ENCODE measurements around the gene SNUPN. TPM values are rescaled to one million over a fixed set of nuclear protein-coding genes. Genes with fewer than 3 reads are reported as not detected.
"Not testable (repeated sequence)": the region's sequence is repeated elsewhere in the genome, so short reads cannot be mapped to it uniquely, and the experiment has no call there.

The SNUPN gene
- total RNA-seq, 2 experiments from 2014 or later = 41.9 to 44.1 TPM

DNA sequence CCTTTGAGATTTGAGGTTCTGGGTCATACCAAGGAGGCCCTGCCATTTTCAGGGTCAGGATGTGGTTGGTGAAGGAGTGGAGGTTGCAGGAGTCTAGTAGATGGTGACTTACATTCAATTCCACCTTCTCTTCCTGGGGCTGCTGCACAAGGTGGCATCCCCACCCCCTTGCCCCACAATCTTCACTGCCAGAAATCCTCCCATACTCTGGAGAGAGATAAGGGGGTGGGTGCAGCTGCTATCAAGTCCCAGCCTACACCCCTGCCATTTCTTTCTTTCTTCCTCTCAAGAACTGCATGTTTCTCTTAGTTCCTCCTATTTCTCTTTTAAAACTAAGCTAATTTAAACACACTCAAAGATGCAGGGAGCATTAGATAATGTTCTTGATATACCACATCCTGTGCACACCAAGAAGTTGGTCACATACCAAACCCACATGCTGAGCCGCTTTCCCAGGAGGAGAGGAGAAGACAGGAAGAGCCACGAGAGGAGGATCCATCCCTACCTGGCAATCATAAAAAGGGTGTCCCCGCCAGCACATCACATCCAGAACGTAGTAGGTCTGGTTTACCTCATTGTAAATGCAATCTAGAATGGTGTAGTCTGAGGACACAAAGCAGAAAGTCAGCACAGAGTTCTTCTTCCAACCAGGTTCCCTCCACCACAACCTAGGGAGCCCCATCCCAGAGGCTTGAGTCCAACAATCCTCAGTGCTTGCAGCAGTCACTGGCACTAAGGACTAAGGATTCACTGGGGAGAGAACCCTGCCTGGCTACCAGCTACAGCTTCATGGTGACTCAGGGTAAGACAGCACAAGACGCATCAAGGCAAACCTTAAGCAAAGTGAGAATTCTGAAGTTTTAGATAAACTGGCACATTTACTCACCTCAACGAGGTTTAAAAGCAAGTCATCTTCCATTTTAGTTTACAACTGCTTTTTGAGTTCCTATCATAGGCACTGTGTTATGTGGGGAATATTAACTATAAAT lies 18.5 kb downstream of the SNUPN start:
- peak; percentile 61 for DNase-seq
- Mint-ChIP-seq H3K9me3 (no peaks in the 10 kb centered on the region), H3K4me1 (peaks cover 51% of the 10 kb centered on the region), H3K36me3 (ENCODE audit: low read depth) (peaks cover 52% of the 10 kb centered on the region), H3K27ac (peak overlapping the region; percentile 97), H3K4me3 (peak overlapping the region; percentile 47), H3K27me3 (no peaks in the 10 kb centered on the region)
- POLR2A ChIA-PET = interaction anchor here (0.6 to 1.4 kb wide), 6 partner anchors 13 to 1610 kb away, joined by 3 to 4 read pairs (median 3); partner anchors contain the start of genes IMP3, MAN2C1 and SNUPN
- CTCF ChIA-PET = interaction anchor here (0.7 to 2.6 kb wide), 9 partner anchors 9 to 153 kb away, joined by 3 to 16 read pairs (median 4); partner anchors contain the start of gene PTPN9

GRCh38 chr15:75606026-75606425 lies 19.5 kb downstream of the SNUPN start:
- H3K36me3 Mint-ChIP-seq (ENCODE audit: low read depth) = peaks cover 55% of the 10 kb centered on the region
- ChIA-PET CTCF (interaction anchor here (1.7 to 2.6 kb wide), 2 partner anchors 8 to 15 kb away, joined by 4 to 16 read pairs; no protein-coding TSS in a partner anchor), POLR2A (interaction anchor here (0.7 to 1.4 kb wide), 4 partner anchors 19 to 238 kb away, joined by 3 to 4 read pairs (median 3); partner anchors contain the start of genes IMP3, MAN2C1 and SNUPN)
- H3K9me3 Mint-ChIP-seq = no peaks in the 10 kb centered on the region
- H3K27me3 Mint-ChIP-seq = no peaks in the 10 kb centered on the region
- H3K4me1 Mint-ChIP-seq = peaks cover 56% of the 10 kb centered on the region
- no peak for DNase-seq
- peak overlapping the region; percentile 47 for H3K4me3 Mint-ChIP-seq
- peak overlapping the region; percentile 97 for H3K27ac Mint-ChIP-seq

GRCh38 chr15:75599401-75599800 lies 26.1 kb downstream of the SNUPN start:
- Mint-ChIP-seq H3K9me3 (no peaks in the 10 kb centered on the region), H3K27ac (no peak overlapping the region), H3K4me3 (no peak overlapping the region), H3K4me1 (peaks cover 40% of the 10 kb centered on the region), H3K36me3 (ENCODE audit: low read depth) (peaks cover 49% of the 10 kb centered on the region), H3K27me3 (no peaks in the 10 kb centered on the region)
- CTCF ChIA-PET = interaction anchor here (0.7 to 3.1 kb wide), 2 partner anchors 8 to 21 kb away, joined by 3 to 16 read pairs; no protein-coding TSS in a partner anchor
- POLR2A ChIA-PET = no interaction called here
- no peak for DNase-seq

DNA sequence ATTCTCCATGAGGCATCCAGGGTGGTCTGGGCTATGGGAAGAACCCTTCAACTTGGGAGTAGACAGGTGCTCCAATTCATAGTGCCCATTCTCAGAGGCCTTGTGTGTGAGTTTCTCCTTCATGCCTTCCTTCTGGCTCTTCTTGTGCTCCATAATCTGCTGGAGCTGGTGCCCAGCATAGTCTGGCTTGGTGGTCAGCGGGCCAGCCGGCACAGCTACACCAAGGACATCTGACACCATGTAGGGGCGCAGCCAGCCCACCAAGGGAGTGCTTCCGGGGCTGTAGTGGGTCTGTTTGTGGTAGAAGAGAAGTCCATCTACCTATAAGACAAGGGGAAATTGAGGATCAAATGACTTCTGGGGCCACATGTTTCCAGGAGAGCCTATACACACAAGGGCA lies 27.2 kb downstream of the SNUPN start:
- no peak overlapping the region for H3K4me3 Mint-ChIP-seq
- ChIA-PET POLR2A (no interaction called here), CTCF (interaction anchor here (0.7 to 3.1 kb wide), 9 partner anchors 9 to 1939 kb away, joined by 3 to 16 read pairs (median 3); partner anchors contain the start of genes IMP3 and SNX33)
- no peaks in the 10 kb centered on the region for H3K27me3 Mint-ChIP-seq
- DNase-seq = no peak
- peaks cover 45% of the 10 kb centered on the region for H3K36me3 Mint-ChIP-seq (ENCODE audit: low read depth)
- peak overlapping the region; percentile 90 for H3K27ac Mint-ChIP-seq
- H3K9me3 Mint-ChIP-seq = no peaks in the 10 kb centered on the region
- H3K4me1 Mint-ChIP-seq = peaks cover 40% of the 10 kb centered on the region

DNA sequence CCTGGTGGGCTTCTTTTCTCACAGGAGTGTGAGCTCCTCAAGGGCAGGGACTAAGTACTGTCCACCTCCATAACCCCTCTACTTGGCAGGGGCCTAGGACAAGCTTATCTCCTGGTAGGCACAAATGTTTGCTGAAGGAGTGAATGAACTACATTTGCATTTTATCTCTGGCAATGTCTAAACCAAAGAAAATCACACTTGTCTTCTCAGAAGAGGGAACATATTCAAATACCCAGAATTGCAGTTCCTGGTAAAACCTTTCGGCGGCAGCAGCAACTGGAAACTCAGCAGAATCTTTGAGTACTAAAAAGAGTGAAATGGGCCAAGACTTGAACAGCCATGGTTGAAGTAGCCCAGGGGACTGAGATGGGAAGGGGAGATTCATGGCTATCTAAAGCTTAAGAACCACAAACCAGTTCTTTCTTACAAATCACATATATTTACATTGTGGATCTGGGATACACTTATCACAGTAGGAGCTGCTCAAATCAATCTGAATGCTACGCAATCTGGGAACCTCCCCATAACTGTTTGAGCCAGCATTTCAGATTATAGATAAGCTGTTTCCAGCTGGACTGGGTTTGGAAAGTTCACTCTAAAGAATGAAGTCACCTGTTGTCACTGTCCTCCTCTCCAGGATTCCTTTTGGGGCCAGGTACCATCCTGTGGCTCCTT lies 27.7 kb downstream of the SNUPN start:
- Mint-ChIP-seq H3K9me3 (no peaks in the 10 kb centered on the region), H3K36me3 (ENCODE audit: low read depth) (peaks cover 45% of the 10 kb centered on the region), H3K27ac (peak overlapping the region; percentile 90), H3K4me3 (peak overlapping the region; percentile 53), H3K27me3 (no peaks in the 10 kb centered on the region), H3K4me1 (peaks cover 40% of the 10 kb centered on the region)
- CTCF ChIA-PET = interaction anchor here (0.9 to 3.1 kb wide), 14 partner anchors 9 to 144 kb away, joined by 3 to 16 read pairs (median 3); partner anchors contain the start of genes IMP3, PTPN9 and SNX33
- POLR2A ChIA-PET = no interaction called here
- DNase-seq = peak; percentile 69

DNA sequence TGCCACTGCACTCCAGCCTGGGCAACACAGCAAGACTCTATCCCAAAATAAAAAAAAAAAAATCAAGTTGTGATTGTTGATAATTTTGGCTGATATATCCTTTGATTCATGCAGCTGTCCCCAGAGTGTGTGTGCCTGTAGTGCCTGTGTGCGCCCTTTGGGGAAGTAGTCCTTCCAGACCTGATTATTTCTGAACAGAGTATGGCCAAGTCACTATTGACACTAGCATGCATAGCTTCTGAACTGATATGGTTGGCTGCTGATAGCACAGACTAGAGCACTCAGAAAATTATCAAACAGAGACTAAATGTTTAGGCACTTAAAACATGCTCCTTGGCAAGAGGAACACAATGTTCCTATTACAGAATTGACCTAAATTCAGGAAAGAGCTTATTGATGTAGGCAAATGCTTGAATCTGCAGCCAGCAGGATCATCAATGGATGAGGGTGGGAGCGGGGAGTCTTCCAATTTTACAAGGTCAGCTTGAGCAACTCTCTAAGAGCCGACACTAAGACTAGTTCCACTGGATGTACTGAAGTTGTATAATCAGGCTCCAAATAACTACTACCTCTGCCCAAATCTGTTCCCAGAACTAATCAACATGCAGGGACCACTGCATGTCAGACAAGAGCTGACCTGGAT lies 28.7 kb downstream of the SNUPN start:
- no peak for DNase-seq
- ChIA-PET CTCF (interaction anchor here (0.9 to 3.1 kb wide), 11 partner anchors 10 to 85 kb away, joined by 3 to 16 read pairs (median 3); partner anchors contain the start of genes PTPN9 and SNX33), POLR2A (interaction anchor here (0.8 kb wide), 1 partner anchor 43 kb away, joined by 4 read pairs; the partner anchor contains the start of gene IMP3)
- Mint-ChIP-seq H3K27me3 (no peaks in the 10 kb centered on the region), H3K4me1 (peaks cover 42% of the 10 kb centered on the region), H3K36me3 (ENCODE audit: low read depth) (peaks cover 51% of the 10 kb centered on the region), H3K9me3 (no peaks in the 10 kb centered on the region), H3K4me3 (no peak overlapping the region), H3K27ac (peak overlapping the region; percentile 90)

DNA sequence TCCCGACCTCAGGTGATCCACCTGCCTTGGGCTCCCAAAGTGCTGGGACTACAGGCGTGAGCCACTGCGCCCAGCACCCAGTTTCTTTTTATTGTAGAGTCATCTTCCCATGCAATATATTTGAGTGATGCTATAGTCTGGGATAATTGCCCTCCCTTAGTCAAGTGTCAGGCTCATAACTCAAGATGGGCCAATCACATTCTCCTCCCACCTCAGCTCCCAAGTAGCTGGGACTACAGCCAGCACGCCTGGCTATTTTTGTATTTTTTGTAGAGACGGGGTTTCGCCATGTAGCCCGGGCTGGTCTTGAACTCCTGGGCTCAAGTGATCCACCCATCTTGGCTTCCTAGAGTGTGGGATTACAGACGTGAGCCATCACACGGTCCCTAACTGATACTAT lies 31.2 kb downstream of the SNUPN start:
- Mint-ChIP-seq H3K27ac (no peak overlapping the region), H3K4me3 (no peak overlapping the region), H3K27me3 (no peaks in the 10 kb centered on the region), H3K9me3 (no peaks in the 10 kb centered on the region), H3K4me1 (peaks cover 47% of the 10 kb centered on the region), H3K36me3 (ENCODE audit: low read depth) (peaks cover 43% of the 10 kb centered on the region)
- ChIA-PET CTCF (no interaction called here), POLR2A (interaction anchor here (0.7 kb wide), 1 partner anchor 13 kb away, joined by 3 read pairs; no protein-coding TSS in a partner anchor)
- DNase-seq = no peak

- POLR2A ChIA-PET = no interaction called here
- Mint-ChIP-seq H3K36me3 (ENCODE audit: low read depth) (peaks cover 38% of the 10 kb centered on the region), H3K4me1 (peaks cover 30% of the 10 kb centered on the region), H3K4me3 (no peak overlapping the region), H3K27me3 (no peaks in the 10 kb centered on the region), H3K27ac (no peak overlapping the region), H3K9me3 (peaks cover 3% of the 10 kb centered on the region)
- CTCF ChIA-PET = interaction anchor here (1.2 to 1.3 kb wide), 2 partner anchors 12 to 21 kb away, joined by 4 to 5 read pairs; partner anchors contain the start of gene PTPN9
- DNase-seq = no peak
Observed at GRCh38 chr15:75591655-75592364, 33.7 kb downstream of the SNUPN start.

- H3K27ac Mint-ChIP-seq = peak overlapping the region; percentile 3
- peaks cover 4% of the 10 kb centered on the region for H3K9me3 Mint-ChIP-seq
- no peak for DNase-seq
- peaks cover 30% of the 10 kb centered on the region for H3K36me3 Mint-ChIP-seq (ENCODE audit: low read depth)
- H3K27me3 Mint-ChIP-seq = no peaks in the 10 kb centered on the region
- ChIA-PET CTCF (interaction anchor here (1.0 to 1.5 kb wide), 3 partner anchors 11 to 50 kb away, joined by 3 to 4 read pairs (median 3); partner anchors contain the start of genes IMP3 and PTPN9), POLR2A (interaction anchor here (0.7 to 1.0 kb wide), 2 partner anchors 8 to 11 kb away, joined by 3 to 4 read pairs; partner anchors contain the start of gene PTPN9)
- H3K4me1 Mint-ChIP-seq = peaks cover 19% of the 10 kb centered on the region
- no peak overlapping the region for H3K4me3 Mint-ChIP-seq
Observed at GRCh38 chr15:75590239-75590638, 35.3 kb downstream of the SNUPN start.

DNA sequence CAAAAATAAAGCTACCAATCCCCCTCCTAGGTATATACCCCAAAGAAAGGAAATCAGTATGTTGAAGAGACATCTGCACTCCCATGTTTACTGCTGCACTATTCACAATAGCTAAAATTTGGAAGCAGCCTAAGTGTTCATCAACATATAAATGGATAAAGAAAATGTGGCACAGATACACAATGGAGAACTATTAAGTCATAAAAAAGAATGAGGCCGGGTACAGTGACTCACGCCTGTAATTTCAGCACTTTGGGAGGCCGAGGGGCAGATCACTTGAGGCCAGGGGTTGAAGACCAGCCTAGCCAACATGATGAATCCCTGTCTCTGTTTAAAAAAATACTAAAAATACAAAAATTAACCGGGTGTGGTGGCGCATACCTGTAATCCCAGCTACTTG lies 36.5 kb downstream of the SNUPN start:
- H3K9me3 Mint-ChIP-seq = peaks cover 4% of the 10 kb centered on the region
- DNase-seq = no peak
- peaks cover 29% of the 10 kb centered on the region for H3K36me3 Mint-ChIP-seq (ENCODE audit: low read depth)
- no peaks in the 10 kb centered on the region for H3K27me3 Mint-ChIP-seq
- H3K4me3 Mint-ChIP-seq = no peak overlapping the region
- H3K4me1 Mint-ChIP-seq = peaks cover 19% of the 10 kb centered on the region
- POLR2A ChIA-PET = no interaction called here
- H3K27ac Mint-ChIP-seq = no peak overlapping the region
- CTCF ChIA-PET = interaction anchor here (1.0 to 1.5 kb wide), 2 partner anchors 10 to 51 kb away, joined by 3 to 4 read pairs; partner anchors contain the start of genes IMP3 and PTPN9

DNA sequence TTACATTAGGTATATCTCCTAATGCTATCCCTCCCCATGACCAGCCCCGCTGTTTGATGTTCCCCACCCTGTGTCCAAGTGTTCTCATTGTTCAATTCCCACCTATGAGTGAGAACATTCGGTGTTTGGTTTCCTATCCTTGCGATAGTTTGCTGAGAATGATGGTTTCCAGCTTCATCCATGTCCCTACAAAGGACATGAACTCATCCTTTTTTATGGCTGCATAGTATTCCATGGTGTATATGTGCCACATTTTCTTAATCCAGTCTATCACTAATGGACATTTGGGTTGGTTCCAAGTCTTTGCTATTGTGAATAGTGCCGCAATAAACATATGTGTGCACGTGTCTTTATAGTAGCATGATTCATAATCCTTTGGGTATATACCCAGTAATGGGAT lies 39.1 kb downstream of the SNUPN start:
- POLR2A ChIA-PET = not testable (repeated sequence)

More for the DNA sequence above, 39.1 kb downstream of the SNUPN start:
- not testable (repeated sequence) for H3K27ac Mint-ChIP-seq, H3K27me3 Mint-ChIP-seq, H3K9me3 Mint-ChIP-seq, DNase-seq, H3K4me3 Mint-ChIP-seq
- CTCF ChIA-PET = interaction anchor here (1.7 kb wide), 1 partner anchor 11 kb away, joined by 7 read pairs; no protein-coding TSS in a partner anchor
- Mint-ChIP-seq H3K36me3 (ENCODE audit: low read depth) (peaks cover 18% of the 10 kb centered on the region), H3K4me1 (peaks cover 18% of the 10 kb centered on the region)
